Chondrocyte (in vitro differentiated cells): ENCODE data around the gene PTPRJ. TPM values are rescaled to one million over a fixed set of nuclear protein-coding genes. Genes with fewer than 3 reads are reported as not detected.

Experiments
- DNase-seq: peaks from one replicate; pipeline ENCODE4 v3.0.0; 2021; ENCODE audit warnings: mixed read lengths, low spot score
- H3K27ac Mint-ChIP-seq: one replicate; pipeline ENCODE4 v1.8.0; 2021; ENCODE audit warnings: mild to moderate bottlenecking, moderate library complexity, mixed read lengths; ENCODE audit not compliant: unreplicated experiment
- H3K27me3 Mint-ChIP-seq: 2 replicates; pipeline ENCODE4 v1.8.0; 2021; ENCODE audit warnings: low read depth, mixed read lengths
- H3K36me3 Mint-ChIP-seq: 2 replicates; pipeline ENCODE4 v1.8.0; 2021; ENCODE audit warnings: low read depth, mixed read lengths
- H3K4me1 Mint-ChIP-seq: 2 replicates; pipeline ENCODE4 v1.8.0; 2021; ENCODE audit warnings: low read depth, mild to moderate bottlenecking, mixed read lengths
- H3K4me3 Mint-ChIP-seq: one replicate; pipeline ENCODE4 v1.8.0; 2021; ENCODE audit warnings: mild to moderate bottlenecking, moderate library complexity, mixed read lengths; ENCODE audit not compliant: unreplicated experiment
- H3K9me3 Mint-ChIP-seq: 2 replicates; pipeline ENCODE4 v1.8.0; 2021; ENCODE audit warnings: low read depth, mixed read lengths
- CTCF ChIP-seq: fragments of 200-600 bp; sonication (generic); IDR thresholded peaks from 2 replicates; pipeline ENCODE4 v1.5.0; 2021; ENCODE audit warnings: antibody characterized with exemption, mild to moderate bottlenecking, moderate library complexity
- total RNA-seq: library from RNA; stranded (reverse); gene quantifications from 3 replicates; pipeline ENCODE4 v1.2.1, GENCODE V29; 2021

PTPRJ gene
- total RNA-seq, 1 donor from 2014 or later = 18.1 TPM

DNA sequence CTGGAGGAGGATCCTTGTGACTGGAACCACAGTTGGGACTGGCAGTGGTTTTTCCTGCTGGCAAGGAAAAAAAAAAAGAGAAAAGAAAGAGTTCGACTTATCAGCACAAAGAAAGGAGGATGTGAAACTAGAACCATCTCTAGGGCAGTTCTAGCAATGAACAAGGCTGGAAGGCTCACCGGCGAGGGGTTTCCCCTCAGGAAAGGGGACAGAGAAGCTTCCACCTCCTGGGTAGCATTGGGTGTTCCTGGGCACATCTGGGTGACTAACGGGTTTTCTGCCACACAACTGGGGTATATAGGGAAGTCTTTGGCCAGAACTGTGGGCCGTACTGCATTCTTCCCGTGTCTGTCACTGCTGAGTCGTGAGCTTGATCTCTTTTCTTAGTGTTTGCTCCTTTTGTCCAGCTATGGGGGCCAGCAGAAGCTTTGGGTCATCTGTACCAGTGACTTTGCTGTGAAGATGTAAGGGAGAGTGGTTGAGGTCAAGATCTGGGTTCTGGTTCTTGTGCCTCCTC lies 126.9 kb downstream of the PTPRJ start:
- Mint-ChIP-seq H3K4me1 (peaks cover 24% of the 10 kb centered on the region), H3K9me3 (no peaks in the 10 kb centered on the region), H3K27me3 (no peaks in the 10 kb centered on the region), H3K36me3 (no peaks in the 10 kb centered on the region), H3K4me3 (no peak overlapping the region), H3K27ac (peak overlapping the region; percentile 13)
- TF ChIP-seq CTCF = no peak
- DNase-seq = no peak

DNA sequence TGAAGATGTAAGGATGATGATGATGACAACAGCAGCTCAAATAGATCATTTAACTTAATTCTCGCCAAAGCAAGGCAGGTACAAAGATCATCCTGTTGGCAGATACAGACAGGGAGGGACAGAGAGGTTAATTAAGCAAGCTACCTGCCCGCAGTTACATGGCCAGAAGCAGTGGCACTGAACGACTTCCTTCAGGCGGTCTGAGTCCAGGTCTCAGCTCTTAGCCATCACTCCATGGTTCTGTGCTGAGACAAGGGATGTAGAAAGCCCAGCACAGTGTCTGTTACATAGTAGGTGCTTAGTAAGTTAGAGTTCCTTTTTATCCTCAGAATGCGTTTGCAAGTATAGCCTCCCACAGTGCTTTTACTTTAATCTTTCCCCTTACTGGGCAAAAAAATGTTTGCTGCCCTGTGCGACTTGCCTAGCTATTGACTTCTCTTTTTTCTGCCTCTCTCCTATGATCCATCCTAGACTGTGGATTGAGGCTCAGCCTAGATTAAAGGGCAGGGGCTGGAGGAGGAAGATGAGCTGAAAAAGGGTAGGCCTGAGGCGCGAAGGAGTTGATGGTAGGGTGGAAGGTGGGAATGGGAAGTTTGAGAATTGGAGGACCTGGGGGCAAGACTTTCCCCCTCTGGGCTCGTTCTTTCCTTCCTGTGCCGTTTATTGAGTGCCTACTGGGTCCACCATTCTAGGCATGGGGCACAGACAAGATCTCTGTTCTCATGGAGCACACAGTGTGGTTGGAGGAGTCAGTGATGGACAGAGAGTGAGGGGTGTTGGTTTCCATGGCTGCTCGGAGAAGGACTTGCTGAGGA lies 128.1 kb downstream of the PTPRJ start:
- peaks cover 24% of the 10 kb centered on the region for H3K4me1 Mint-ChIP-seq
- no peak overlapping the region for H3K27ac Mint-ChIP-seq
- no peak for TF ChIP-seq CTCF
- H3K36me3 Mint-ChIP-seq = no peaks in the 10 kb centered on the region
- H3K4me3 Mint-ChIP-seq = no peak overlapping the region
- H3K27me3 Mint-ChIP-seq = no peaks in the 10 kb centered on the region
- no peak for DNase-seq
- no peaks in the 10 kb centered on the region for H3K9me3 Mint-ChIP-seq

DNA sequence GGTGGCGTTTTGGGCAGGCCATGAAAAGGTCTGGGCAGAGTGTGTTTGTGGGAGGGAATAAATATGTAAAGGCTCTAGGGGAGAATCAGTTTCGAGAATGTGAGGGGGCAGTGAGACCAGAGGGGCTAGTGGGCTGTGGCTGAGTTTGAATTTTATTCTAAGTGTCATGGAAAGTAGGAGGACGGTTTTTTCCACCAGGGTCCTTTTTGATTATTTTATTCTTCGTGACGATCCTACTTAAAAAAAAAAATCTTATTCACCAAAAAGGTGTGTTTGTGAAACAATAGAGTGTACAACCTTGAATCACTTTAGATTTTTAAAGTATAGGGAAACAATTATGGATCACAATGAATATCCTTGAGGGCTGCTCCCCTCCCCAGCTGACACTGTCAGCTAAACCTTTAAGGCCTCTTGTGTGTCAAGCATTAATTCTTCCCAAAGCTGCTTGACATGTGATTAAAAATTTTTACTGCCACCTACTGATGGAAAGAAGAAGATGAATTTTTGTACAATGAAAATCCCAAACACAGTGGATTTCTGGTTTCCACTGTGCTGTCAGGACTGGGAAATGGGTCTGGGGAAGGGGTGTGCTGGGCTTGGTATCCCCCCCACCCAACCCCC lies 128.8 kb downstream of the PTPRJ start:
- TF ChIP-seq CTCF = peak; percentile 69
- no peak for DNase-seq
- Mint-ChIP-seq H3K4me3 (no peak overlapping the region), H3K4me1 (peaks cover 19% of the 10 kb centered on the region), H3K27ac (no peak overlapping the region), H3K9me3 (no peaks in the 10 kb centered on the region), H3K27me3 (no peaks in the 10 kb centered on the region), H3K36me3 (no peaks in the 10 kb centered on the region)

GRCh38 chr11:48110509-48110766 lies 130.1 kb downstream of the PTPRJ start:
- Mint-ChIP-seq H3K36me3 (peaks cover 10% of the 10 kb centered on the region), H3K27me3 (no peaks in the 10 kb centered on the region), H3K4me1 (peaks cover 19% of the 10 kb centered on the region), H3K4me3 (no peak overlapping the region), H3K27ac (no peak overlapping the region), H3K9me3 (peaks cover 10% of the 10 kb centered on the region)
- TF ChIP-seq CTCF = no peak
- DNase-seq = no peak

- Mint-ChIP-seq H3K27me3 (no peaks in the 10 kb centered on the region), H3K4me1 (peaks cover 19% of the 10 kb centered on the region), H3K36me3 (peaks cover 14% of the 10 kb centered on the region), H3K4me3 (no peak overlapping the region), H3K9me3 (peaks cover 16% of the 10 kb centered on the region), H3K27ac (no peak overlapping the region)
- TF ChIP-seq CTCF = no peak
- no peak for DNase-seq
These were observed 131.5 kb downstream of the PTPRJ start for GRCh38 chr11:48111891-48112290.
